Astrocyte of the hippocampus (primary cell): ENCODE measurements around the gene PLS3.

Experiments
- DNase-seq: peaks from one replicate; pipeline ENCODE4 v3.0.0; 2011; ENCODE audit warnings: low read depth, low spot score

PLS3 gene

DNA sequence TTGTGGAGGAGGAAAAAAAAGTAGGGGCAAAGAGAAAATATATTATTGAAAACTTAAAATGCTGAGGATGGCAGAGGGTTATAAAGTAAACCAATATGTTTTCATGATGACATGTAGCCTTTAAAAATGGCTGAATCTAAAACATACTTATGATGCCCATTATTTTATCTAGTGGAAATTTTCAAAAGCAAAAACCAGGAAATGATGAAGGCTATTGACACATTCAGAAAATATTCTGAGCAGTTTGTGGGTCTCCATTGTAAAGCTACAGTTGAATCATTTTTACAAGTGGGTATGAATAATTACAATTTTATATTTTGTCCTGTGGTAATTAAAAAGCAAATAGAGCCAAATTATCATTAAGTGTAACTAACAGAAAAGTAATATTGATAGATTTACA lies 10.7 kb downstream of the PLS3 start:
- DNase-seq = no peak

DNA sequence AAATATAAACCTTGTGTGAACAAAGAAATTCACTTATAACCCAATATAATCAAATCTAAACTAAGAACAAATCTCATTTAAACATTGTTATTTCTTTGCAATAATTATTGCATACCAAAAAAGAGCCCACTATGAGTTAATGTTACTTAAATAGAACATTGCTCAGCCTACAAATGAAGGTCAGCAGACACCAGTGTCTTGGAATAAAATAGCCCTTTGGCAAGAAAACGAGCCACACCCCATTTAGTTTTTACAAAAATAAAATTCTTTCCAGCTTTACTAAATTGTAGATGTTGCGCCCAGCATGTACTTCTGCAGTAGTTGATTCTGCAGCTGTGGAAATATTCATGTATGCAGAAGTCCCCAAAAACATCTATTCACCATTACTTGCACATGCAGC lies 12.2 kb downstream of the PLS3 start:
- no peak for DNase-seq

DNA sequence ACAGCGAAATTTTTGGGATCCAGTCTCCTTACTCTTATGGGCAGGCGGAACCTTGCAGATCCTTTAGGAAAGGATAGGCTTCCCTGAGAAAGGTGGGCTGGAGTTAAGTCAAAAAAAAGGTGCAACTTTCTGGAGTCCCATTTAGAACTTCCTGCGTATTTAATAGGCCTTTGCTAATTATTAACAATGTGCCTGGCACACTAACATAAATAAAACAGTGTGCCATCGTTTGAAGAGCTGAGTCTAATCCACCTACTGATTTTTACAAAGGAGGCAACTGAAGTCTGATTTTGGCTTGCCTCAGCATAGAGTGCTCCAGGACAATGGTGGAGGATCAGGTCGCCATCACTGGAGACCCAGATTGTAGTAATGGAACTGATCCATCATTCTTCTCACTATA lies 15.7 kb downstream of the PLS3 start:
- DNase-seq = no peak

DNA sequence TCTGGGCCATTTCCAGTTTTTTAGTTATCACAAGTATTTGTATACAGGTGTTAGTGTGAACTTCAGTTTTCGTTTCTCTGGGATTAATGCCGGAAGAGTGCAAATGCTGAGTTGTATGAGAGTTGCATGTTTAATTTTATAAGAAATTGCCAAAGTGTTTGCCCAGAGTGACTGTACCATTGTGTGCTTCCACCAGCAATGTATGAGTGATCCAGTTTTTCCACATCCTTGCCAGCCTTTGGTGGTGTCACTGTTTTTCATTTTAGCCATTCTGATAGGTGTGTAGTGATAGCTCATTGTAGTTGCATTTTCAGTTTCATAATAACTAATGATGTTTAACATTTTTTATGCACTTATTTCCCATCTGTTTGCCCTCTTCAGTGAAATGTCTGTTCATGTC lies 18.4 kb downstream of the PLS3 start:
- DNase-seq = no peak

DNA sequence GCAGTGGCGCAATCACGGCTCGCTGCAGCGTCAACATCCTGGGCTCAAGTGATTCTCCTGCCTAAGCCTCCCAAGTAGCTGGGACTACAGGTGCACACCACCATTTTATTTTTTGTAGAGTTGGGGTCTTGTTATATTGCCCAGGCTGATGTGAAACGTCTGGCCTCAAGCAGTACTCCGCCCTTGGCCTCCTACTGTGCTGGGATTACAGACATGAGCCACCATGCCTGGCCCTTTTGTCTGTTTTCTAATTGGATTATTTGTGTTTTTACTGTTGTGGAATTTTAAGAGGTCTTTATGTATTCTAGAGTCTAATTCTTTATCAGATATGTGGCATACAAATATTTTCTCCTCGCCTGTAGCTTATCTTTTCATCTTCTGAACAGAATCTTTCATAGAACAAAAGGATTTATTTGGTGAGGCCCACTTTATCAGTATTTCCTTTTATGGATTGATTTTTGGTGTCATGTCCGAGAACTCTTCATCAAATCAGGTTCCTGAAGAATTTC lies 18.9 kb downstream of the PLS3 start:
- no peak for DNase-seq

DNA sequence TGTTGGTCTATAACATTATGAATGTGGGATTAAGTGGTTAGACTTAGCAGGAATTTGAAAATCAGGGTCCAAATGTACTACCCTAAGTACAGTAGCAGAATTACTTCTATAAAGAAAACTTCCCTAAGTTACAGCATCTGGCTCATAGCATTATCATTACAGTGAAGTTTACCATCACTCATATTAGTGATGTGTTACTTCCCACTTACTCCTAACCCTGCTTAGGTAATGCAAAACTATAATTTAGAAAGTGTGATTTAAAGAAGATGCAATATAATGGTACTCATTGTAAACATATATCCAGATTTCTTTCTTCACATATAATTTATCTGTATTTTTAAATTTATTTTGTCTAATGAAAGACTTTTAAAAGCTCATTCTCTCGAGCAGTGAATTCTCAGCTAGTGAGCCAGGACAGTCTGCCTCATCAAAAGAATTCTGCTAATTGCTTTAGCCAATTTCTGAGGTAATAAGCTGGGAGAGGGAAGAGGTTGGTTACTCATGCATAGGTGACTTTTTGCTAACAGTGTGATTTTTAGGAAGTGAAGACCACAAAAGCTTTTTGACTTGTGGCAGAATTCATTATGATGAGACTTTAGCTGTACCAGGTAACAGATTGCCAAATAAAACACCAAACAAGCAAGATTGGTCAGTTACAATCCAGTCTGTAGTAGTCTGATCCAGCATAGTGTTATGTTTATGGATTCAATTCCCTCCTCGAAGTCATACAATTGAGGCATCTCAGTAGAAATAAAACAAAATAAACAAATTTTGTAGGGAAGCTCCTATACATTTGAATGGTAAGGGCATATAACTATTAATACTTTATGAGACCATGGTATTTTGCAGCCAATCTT lies 21.0 kb downstream of the PLS3 start:
- peak; percentile 18 for DNase-seq

DNA sequence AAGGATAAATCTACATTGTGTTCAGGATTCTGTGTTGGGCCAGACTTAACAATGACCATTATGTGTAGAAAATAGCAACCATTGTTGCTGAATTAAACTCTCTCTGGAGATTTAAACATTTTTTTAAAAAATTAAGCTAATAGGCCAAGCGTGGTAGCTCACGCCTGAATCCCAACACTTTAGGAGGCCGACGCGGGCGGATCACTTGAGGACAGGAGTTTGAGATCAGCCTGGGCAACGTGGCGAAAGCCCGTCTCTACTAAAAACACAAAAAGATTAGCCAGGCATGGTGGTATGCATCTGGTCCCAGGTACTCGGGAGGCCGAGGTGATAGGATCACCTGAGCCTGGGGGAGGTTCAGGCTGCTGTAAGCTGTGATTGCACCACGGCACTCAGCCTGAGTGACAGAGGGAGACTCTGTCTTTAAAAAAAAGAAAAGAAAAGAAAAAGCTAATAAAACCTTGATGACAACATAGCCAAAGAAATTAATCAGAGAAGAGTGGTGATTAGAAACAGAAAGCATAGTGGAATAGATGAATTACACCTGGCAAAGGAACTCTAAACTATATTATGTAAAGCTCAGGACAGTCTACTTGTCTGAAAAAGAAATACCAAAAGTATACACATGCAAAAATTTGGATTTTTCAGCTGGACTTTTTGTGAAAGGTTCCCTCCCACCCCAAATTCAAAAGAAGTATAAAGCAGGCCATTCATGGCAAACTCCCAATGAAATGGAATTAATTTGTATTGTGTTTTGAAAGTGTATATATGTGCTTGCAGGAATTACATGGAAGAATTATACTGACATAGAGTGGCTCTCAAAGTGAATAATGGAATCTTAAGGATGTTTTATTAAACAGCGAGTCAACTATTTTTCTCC lies 21.9 kb downstream of the PLS3 start:
- DNase-seq = no peak

DNA sequence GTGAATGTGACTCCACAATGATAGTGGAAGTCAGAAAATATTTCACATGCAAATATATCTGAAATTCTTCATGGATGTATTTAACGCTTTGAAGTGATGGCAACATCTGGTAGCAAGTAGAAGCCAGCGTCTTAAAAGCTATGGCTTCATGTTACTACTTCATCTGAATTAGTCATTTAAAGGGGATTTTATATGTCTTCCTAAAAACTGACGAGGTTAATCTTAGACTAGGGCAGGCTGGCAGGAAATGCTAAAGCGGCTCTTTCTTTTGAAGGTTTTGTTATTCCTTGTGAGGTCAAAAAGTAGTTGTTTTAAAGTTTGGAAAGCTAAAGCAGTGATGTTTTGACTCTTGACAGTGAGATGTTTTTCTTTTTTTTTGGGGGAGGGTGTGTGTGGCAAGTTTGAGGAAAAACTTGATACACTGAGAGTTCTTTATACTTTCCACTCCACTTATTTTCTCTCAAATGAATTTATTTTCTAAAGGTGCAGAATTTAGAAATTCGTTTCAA lies 22.6 kb downstream of the PLS3 start:
- no peak for DNase-seq

DNA sequence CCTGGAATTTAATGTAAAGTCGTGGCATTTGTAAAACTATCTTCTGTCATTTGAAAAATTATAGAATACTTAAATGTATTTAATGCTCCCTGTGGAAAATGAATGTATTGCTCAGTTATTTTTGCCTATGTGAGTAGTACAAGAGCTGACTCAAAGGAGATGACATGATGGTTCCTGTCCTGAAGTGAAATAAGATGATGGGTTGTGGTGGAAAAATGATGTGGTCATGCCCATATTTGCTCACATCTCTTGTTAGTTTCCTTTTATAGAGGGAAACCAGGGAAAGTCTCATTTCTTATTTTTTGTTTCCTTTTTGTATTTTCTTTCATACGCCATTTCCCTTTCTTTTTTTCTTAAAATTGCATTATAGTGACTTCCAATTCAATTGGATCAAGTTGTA lies 23.7 kb downstream of the PLS3 start:
- no peak for DNase-seq

DNA sequence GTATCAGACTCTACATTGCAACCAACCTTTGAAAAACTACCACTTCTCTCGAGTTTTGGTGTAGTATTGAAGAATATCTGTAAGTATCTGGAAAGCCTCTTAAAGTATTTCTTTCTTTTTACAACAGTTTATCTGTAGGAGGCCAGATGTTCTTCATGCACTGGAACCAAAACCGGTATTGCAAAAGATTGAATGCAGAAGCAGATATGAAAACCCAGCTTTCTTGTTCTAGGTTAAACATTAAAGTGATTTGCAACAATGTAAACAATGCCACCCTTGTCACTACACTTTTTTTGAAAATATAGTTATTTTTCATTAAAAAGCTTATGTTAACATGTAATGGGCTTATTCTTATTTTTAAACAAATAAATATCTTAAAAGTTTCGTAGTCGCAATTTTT lies 27.2 kb downstream of the PLS3 start:
- DNase-seq = no peak

DNA sequence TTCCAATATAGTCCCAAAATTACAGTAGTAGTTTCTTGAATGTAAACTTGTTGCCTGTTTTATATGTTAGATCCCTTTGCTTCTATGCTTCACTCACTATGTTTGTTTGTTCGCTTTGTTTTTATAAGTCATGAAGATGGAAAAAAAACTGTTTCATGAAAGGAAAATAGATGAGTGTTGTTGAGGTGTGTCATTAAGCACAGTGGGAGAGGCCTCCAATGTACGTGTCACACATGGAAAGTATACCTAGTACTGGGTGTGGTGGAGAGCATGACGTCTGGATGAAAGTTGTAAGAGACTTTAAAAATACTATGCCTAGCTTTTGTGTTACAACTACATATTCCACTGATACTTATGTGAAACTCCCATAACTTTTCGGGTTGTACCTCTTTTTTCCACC lies 28.4 kb downstream of the PLS3 start:
- no peak for DNase-seq

DNA sequence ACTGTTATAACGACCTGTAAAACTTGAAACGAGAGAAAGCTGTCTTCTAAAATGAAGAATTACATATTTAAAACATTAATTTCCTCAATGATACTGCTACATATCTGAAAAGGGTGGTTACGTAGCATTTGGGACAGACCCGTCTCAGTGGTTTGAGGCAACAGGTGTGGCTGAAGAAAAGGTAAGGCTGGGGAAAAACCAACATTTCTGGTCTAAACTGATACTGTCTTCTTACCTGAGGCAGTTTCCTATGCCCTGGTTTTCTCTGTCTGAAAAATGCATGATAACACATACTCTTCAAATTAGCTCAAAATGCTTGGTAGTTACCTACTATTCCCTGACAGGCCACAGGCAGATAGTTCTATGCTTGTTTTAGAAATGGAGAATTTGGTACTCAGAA lies 30.4 kb downstream of the PLS3 start:
- no peak for DNase-seq

DNA sequence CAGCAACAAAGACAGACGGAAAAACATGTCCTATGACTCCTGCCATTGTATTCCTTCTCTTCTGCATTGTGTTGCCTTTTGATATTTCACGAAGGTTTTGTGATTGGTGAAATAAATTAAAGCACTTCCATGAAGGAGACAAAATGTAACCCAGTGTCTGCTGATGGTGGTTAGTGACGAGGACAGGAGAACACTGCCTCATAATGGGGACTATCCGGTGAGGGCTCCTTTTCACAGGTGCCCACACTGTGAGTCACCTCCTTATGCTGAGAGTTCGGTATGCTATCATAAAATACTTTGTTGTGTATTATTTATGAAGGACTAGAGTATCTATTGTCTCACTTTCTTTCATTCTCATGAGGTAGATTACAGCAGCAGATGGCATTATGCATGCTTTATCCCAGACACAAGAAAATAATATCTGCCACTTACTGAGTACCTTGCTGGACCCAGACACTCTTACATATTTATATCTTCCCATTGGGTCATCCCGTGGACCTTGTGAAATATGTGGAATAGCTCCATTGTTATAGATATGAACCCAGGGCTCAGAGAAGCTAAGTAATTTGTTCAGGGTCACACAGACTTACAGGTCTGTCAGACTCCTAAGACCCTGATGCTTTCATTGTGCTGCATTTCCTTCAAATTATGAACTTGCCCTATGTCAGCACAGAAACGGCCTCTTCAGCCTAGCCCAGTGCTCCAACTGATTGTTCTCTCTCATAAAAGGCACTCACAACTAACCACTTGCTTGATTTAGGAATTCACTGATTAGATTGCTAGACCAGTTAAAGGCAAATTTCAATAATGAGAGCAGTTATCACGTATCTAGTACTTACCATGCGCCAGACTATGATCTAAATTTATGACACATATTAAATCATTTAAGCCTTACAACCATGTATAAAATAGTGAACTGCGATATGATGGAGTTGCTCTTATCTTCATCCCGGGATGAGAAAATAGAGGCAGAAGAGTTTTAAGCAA lies 31.2 kb downstream of the PLS3 start:
- DNase-seq = no peak

DNA sequence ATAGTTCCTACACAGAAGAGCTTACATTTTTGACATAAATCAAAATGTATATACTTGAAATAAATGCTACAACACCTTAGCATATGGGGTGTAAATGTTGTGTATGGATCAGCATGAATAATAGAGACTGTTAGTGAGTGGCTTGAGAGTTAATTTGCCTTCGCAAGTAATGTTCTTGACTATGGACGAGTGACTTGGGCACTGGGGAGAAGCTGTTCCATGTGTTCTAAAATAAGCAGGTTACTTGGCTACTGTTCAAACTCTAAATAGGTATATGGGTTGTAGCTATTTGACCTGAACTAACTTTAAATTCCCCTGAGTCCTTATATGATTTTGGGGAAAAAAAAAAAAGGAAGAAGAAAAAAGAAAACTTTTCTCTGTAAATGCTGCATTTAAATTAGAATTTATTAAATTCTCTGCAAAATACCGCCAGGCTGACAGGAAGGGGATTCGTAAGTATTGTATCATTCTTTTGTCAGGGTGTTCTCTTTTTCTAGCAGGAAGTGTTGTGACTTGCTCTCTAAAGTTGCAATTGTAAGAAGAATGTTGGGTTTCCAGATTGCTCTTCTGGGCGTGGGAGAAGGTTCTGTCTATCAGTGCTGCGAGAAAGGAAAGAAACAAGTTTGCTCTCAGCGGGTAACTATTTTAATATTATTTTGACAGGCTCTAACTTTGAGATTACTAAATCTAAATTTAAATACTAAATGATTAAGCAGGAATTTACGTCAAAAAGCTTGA lies 32.2 kb downstream of the PLS3 start:
- DNase-seq = peak; percentile 32

DNA sequence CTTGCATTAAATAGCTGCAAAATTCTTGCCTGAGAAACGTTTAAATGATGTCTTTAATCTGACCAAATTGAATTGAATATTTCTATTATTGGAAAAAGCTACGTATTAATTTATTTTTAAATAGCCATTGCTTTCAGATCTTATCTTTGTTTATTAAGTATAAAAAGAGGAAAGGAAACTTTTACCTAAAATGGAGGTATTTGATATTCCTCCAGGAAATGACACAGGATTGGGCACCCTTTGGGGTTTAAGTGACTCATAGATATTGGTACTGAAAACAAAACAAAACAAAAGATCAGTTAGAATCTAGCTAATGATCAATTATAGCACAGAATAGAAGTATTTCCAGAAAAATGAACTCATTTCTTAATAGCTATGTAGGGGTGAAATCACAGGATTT lies 34.1 kb downstream of the PLS3 start:
- DNase-seq = no peak

DNA sequence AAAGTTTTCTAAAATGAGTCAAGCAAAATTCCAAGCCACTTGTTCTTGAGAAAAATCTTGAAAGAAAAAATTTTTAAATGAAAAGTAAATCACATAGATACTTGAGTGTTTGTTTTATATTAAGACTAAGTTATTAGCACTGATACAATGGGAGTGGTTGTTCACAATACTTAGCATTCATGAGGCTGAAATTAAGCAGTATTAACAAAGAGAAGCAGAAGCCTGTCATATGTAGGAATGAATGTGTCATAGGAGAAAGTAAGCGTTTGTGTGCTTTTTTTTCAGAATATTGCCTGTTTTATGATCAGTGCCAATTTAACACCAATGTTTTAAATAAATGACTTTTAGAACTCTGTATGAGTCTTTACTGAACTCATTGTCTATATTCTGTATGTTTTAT lies 37.6 kb downstream of the PLS3 start:
- DNase-seq = no peak

DNA sequence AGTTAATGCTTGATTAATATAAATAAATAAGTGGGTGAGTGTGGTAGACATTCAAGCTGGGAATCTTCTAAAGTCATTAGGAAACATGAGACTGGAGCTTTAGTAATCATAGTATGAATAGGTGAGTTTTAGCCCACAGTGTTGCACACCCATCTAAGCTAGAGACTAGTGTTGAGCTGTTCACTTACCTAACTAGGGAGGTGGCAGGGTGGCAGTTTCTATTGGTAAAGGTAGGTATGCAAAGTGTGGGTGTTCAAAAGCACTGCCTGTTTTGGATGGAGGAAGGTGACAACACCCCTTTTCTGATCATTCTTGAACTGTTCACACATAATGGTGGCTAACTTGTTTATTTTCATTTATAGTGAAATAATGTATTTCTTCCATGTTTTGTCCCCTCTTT lies 41.3 kb downstream of the PLS3 start:
- DNase-seq = no peak

DNA sequence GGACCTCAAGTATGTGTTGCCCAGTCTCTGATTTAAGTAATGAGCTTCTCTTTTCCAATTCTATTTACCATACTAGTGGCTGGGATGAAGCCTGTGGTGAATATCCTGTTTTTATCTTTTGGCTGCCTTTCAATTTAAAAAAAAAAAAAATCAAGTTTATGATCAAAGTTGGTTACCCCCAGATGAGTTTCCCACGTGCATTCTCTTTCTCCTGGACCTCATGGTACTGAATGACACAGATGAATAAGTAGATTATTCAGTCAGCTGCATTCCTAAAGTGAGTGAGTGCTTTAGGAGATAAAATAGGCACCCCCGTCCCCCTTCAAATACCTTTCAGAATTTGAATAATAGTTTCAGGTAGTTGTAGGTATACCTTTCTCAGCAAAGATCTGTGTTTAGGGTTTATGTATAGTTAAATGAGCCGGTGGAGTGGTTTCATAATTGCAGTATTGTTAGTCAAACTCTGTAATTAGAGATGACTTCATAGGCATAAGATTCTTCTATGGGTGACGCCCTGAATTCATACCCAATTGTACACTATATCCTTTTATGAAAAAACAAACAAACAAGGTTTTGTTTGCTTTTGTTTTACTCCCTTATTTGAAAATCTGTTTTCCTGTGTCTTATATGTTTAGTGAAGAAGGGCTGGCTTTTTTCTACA lies 41.9 kb downstream of the PLS3 start:
- DNase-seq = no peak

DNA sequence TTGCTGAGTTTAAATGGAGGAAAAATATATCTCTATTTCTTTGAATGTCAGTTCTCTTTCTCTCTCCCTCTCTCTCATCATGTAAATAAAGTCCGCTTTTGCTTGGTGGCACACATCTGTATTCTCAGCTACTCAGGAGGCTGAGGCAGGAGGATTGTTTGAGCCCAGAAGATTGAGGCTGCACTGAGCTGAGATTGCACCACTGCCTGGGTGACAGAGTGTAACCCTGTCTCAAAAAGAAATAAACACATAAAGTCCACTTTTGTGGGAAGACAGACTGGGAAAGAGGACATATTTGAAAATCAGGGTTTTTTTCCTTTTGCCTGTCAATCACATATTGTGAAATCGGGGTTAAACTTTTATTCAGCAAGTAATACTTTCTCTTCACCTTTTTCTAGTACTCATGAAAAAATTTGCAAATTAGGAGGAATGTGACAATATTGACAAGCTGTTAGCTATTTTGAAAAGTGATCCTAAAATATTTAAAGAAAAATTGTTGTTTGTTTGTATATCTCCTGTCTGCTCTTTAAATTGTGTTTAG lies 42.6 kb downstream of the PLS3 start:
- no peak for DNase-seq

DNA sequence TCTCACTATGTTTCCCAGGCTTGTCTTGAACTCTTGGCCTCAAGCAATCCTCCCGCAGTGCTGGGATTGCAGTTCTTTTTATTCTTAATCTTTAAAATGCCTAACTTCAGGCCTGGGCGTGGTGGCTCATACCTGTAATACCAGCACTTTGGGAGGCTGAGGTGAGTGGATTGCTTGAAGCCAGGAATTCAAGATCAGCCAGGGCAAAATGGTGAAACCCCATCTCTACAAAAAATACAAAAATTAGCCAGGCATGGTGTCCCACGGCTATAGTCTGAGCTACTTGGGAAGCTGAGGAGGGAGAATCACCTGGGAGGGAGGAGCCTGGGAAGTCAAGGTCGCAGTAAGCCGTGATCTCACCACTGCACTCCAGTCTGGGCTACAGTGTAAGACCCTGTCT lies 45.9 kb downstream of the PLS3 start:
- no peak for DNase-seq
